HG03469 (cell line): ENCODE data around the gene ADAT1.

ENCODE experiments used
- ATAC-seq: cut with Tn5 transposase; IDR thresholded peaks from one replicate; pipeline ENCODE4 v1.9.1; 2021; ENCODE audit warnings: mild to moderate bottlenecking, moderate library complexity, moderate number of reproducible peaks; ENCODE audit not compliant: unreplicated experiment

ADAT1 gene

DNA sequence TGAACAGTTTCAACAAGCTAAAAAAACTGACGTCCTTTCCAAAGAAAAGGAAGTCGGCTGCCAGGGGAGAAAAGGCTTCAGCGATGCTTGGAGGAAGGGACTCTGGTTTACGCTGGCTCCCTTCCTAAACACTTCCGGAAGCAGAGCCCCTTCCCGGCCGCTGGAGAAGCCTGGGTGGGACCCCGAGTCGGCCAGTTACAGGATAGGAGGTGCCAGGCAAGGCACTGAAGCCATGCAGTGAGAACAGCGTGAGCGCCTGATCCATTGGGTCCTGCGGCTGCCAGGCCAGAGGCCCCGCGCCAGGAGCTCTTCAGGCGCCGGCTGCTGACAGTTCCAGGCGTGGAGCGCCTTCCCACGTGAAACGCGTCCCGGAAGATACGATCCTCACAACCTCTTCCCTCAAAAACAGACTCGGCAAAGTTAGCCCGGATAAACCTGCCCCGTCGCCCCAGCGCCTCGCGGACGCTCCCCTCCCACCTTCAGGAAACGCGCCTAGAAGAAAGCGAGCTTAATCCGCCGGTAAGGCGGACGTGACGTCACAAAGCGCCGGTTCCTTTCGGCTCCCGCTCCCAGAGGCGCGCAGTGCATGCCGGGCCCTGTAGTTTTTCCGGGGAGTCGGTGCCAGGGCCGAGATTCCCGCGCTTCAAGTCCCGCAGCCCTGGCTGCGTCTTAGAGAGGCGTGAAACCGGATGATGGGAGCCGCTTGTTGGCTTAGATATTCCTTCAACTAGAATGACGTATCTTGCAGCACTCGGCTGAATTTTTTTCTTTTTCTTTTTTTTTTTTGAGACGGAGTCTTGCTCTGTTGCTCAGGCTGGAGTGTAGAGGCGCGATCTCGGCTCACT is at the start of gene ADAT1:
TSS of gene ADAT1 (minus strand) at position 521 of the 845 bp plus-strand sequence. CDS start 2,482 bp downstream, outside the sequence.
- ATAC-seq, result peak; percentile 77

- ATAC-seq, result no peak
Measured at GRCh38 chr16:75667503-75667902, 44.4 kb upstream of the ADAT1 start.

DNA sequence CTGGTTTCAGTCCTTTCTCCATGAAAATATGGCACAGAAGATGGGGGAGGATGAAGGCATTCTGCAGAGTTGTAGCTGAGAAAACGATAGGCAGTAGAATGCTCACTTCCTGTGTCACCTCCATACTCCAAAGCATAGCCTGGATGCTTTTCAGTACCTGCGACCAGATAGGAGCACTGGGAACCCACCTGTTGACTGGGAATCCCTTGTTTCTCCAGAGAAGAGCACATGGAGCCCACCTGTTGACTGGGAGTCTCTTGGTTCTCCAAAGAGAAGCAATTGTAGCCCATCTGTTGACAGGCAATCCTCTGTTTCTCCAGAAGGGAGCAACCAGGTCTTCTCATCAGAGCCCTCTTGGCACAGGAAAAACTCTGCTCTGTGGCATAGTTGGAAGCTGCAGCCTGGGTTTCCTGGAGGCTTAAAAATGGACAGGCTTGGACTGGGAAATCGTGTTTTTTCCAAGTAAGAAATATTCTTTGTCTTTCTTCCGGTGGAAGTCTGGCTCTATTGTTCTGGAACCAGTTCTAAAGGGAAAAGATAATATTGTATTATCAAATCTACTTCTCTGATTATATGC is 37.7 kb upstream of the ADAT1 start:
- ATAC-seq, result no peak

GRCh38 chr16:75660321-75660720 is 37.2 kb upstream of the ADAT1 start:
- ATAC-seq, result no peak

GRCh38 chr16:75658175-75658574 is 35.1 kb upstream of the ADAT1 start:
- no peak for ATAC-seq

DNA sequence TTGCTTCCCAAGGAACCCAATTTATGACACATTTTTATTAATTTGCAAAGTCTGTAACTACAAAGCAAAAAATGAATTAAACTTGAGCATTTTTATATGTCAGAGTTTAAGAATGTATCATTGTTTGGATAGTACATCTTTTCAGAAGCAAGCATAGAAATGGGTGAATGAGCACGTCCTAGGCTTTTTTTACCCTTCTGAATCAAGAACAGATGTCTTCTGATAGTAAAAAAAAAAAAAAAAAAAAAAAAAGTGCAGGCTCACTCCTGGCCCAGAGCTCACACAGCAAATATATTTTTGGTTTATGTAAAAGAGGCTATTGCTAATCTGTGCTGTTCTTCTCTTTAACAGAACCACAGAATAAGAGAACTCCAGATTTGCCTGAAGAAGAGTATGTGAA is 30.8 kb upstream of the ADAT1 start:
- ATAC-seq, result no peak

- peak; percentile 8 for ATAC-seq
Measured at GRCh38 chr16:75648265-75649076, 25.4 kb upstream of the ADAT1 start.

GRCh38 chr16:75647492-75648264 is 24.6 kb upstream of the ADAT1 start, which contains the start of the genes KARS1 and TERF2IP:
TSS of gene KARS1 (minus strand) at chr16:75647665. CDS start at chr16:75647639, 26 bp downstream.
TSS of gene TERF2IP (plus strand) at chr16:75647773. CDS start at chr16:75647883, 110 bp downstream.
- ATAC-seq, result peak; percentile 87

GRCh38 chr16:75647112-75647491 is 24.0 kb upstream of the ADAT1 start:
- ATAC-seq, result peak; percentile 13

GRCh38 chr16:75644240-75645012 is 21.3 kb upstream of the ADAT1 start:
- no peak for ATAC-seq

GRCh38 chr16:75640598-75640997 is 17.5 kb upstream of the ADAT1 start:
- ATAC-seq, result no peak

DNA sequence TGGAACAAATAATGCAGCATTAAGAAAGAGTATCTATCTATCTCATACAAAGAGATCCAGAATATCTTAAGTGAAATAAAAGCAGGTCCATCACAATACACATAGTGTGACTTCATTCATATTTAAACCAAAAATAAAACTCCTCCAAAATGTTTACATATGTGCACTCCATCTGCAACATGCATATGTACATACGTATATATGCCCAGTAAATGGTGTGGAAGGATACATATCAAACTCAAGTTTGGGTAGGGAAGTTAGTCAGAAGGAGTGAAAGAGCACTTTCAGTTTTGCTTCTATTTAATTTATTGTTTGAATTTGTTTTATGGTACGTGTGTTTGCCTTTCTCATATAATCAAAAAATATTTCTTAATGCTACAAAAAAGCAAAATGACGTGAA is 12.0 kb upstream of the ADAT1 start:
- no peak for ATAC-seq

- no peak for ATAC-seq
Measured at GRCh38 chr16:75632857-75633256, 9.8 kb upstream of the ADAT1 start.

- ATAC-seq, result no peak
Measured at GRCh38 chr16:75630052-75630451, 7.0 kb upstream of the ADAT1 start.

DNA sequence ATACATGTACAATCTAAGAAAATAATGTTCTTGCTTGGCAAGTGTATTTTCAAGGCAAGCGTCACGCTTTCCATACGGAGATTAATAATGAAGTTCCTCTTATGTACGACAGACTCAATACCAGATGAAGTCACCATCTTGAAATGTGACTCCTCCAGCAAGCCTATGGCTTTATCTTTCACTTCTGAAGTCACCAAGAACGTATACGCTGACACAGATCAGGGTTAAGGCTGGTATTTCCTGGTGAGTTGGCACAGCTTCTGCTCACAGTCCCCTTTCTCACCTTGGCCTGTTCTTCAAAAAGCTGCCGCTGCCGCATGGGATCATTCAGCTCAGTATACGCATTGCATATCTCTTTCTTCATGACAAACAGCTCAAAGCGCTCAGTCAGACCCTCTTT is 6.1 kb upstream of the ADAT1 start:
- ATAC-seq, result no peak

- no peak for ATAC-seq
Measured at GRCh38 chr16:75628351-75628750, 5.3 kb upstream of the ADAT1 start.

GRCh38 chr16:75627851-75628250 is 4.8 kb upstream of the ADAT1 start:
- ATAC-seq, result no peak

GRCh38 chr16:75626806-75627205 is 3.7 kb upstream of the ADAT1 start:
- ATAC-seq, result no peak

- no peak for ATAC-seq
Measured at GRCh38 chr16:75624921-75625334, 1.8 kb upstream of the ADAT1 start.

DNA sequence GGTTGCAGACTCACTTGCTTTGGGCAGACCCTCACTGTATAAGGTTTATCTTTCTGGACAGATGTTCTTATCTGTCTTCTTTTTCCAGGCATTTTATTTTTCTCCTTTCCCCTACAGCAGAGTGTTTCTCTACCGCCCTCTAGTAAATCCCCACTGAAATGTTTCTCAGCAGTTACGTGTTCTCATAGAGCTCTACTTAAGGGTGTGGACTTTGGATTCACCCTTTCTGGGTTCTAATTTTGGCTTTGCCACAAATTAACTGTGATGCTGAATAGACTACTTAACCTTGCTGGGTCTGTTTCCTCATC is 2.0 kb downstream of the ADAT1 start:
- no peak for ATAC-seq
